Endothelial cell (in vitro differentiated cells): ENCODE results near the gene IGFLR1. TPM values are rescaled to one million over a fixed set of nuclear protein-coding genes. Genes with fewer than 3 reads are reported as not detected.

Experiments
- DNase-seq: peaks from one replicate; pipeline ENCODE4 v3.0.0; 2021; ENCODE audit warnings: low spot score
- H3K27ac Mint-ChIP-seq: one replicate; pipeline ENCODE4 v1.8.0; 2021; ENCODE audit warnings: mixed read lengths, inconsistent platforms; ENCODE audit not compliant: unreplicated experiment
- H3K27me3 Mint-ChIP-seq: one replicate; pipeline ENCODE4 v1.8.0; 2021; ENCODE audit warnings: mild to moderate bottlenecking, moderate library complexity, mixed read lengths, inconsistent platforms; ENCODE audit not compliant: unreplicated experiment
- H3K36me3 Mint-ChIP-seq: one replicate; pipeline ENCODE4 v1.8.0; 2021; ENCODE audit warnings: mild to moderate bottlenecking, low read depth, mixed read lengths, inconsistent platforms; ENCODE audit not compliant: unreplicated experiment
- H3K4me1 Mint-ChIP-seq: one replicate; pipeline ENCODE4 v1.8.0; 2021; ENCODE audit warnings: mild to moderate bottlenecking, mixed read lengths, inconsistent platforms; ENCODE audit not compliant: unreplicated experiment
- H3K4me3 Mint-ChIP-seq: one replicate; pipeline ENCODE4 v1.8.0; 2021; ENCODE audit warnings: mild to moderate bottlenecking, mixed read lengths, inconsistent platforms; ENCODE audit not compliant: unreplicated experiment
- H3K9me3 Mint-ChIP-seq: one replicate; pipeline ENCODE4 v1.8.0; 2021; ENCODE audit warnings: mixed read lengths, inconsistent platforms; ENCODE audit not compliant: unreplicated experiment
- total RNA-seq: library from RNA; stranded (reverse); fragmentation: NEBNext Ultra II Directional; extraction: Animal tissue kit (Norgen Biotek cat#: 25700); gene quantifications from one replicate; pipeline ENCODE4 v1.2.1, GENCODE V29; 2021; ENCODE audit not compliant: unreplicated experiment
- TF ChIP-seq, protein P1 (sequence below): fragments of 200-600 bp; sonication (generic); IDR thresholded peaks from one replicate; pipeline ENCODE4 v1.5.0; 2021; ENCODE audit warnings: antibody characterized with exemption; ENCODE audit not compliant: unreplicated experiment

Gene IGFLR1
- total RNA-seq, 1 donor from 2014 or later = 3.2 TPM

DNA sequence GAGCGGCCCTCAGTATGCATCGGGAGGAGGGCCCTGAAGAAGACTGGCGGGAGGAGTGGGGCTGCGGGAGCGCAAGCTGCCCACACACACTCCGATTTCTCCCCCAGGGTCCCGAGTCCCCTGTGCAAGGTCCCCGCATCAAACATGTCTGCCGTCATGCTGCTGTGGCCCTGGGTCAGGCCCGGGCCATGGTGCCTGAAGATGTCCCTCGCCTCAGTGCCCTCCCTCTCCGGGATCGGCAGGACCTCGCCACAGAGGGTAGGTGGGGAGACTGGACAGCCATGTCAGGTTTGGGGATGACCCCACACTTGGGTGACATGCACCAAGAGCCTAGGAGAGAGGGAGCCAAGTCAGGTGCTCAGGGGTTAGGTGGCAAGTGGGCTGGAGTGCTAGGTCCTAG lies 19.8 kb downstream of the IGFLR1 start:
- Mint-ChIP-seq H3K4me3 (no peak overlapping the region), H3K36me3 (peaks cover 43% of the 10 kb centered on the region), H3K4me1 (peaks cover 9% of the 10 kb centered on the region), H3K27me3 (peaks cover 13% of the 10 kb centered on the region), H3K9me3 (no peaks in the 10 kb centered on the region), H3K27ac (no peak overlapping the region)
- DNase-seq = no peak
- TF ChIP-seq, protein P1, sequence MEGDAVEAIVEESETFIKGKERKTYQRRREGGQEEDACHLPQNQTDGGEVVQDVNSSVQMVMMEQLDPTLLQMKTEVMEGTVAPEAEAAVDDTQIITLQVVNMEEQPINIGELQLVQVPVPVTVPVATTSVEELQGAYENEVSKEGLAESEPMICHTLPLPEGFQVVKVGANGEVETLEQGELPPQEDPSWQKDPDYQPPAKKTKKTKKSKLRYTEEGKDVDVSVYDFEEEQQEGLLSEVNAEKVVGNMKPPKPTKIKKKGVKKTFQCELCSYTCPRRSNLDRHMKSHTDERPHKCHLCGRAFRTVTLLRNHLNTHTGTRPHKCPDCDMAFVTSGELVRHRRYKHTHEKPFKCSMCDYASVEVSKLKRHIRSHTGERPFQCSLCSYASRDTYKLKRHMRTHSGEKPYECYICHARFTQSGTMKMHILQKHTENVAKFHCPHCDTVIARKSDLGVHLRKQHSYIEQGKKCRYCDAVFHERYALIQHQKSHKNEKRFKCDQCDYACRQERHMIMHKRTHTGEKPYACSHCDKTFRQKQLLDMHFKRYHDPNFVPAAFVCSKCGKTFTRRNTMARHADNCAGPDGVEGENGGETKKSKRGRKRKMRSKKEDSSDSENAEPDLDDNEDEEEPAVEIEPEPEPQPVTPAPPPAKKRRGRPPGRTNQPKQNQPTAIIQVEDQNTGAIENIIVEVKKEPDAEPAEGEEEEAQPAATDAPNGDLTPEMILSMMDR = no peak

DNA sequence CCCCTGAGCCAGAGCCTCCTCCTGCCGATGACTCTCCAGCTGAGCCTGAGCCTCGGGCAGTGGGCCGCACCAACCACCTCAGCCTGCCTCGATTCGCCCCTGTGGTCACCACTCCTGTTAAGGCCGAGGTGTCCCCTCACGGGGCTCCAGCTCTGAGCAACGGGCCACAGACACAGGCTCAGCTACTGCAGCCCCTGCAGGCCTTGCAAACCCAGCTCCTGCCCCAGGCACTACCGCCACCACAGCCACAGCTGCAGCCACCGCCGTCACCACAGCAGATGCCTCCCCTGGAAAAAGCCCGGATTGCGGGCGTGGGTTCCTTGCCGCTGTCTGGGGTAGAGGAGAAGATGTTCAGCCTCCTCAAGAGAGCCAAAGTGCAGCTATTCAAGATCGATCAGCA lies 20.9 kb downstream of the IGFLR1 start:
- no peaks in the 10 kb centered on the region for H3K9me3 Mint-ChIP-seq
- DNase-seq = no peak
- H3K4me1 Mint-ChIP-seq = peaks cover 14% of the 10 kb centered on the region
- H3K4me3 Mint-ChIP-seq = peak overlapping the region; percentile 37
- H3K27ac Mint-ChIP-seq = peak overlapping the region; percentile 13
- peaks cover 36% of the 10 kb centered on the region for H3K36me3 Mint-ChIP-seq
- TF ChIP-seq, protein P1 = no peak
- peaks cover 18% of the 10 kb centered on the region for H3K27me3 Mint-ChIP-seq

DNA sequence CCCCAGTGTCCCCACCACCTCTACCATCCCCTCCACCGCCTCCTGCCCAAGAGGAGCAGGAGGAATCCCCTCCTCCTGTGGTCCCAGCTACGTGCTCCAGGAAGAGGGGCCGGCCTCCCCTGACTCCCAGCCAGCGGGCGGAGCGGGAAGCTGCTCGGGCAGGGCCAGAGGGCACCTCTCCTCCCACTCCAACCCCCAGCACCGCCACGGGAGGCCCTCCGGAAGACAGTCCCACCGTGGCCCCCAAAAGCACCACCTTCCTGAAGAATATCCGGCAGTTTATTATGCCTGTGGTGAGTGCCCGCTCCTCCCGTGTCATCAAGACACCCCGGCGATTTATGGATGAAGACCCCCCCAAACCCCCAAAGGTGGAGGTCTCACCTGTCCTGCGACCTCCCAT lies 21.6 kb downstream of the IGFLR1 start:
- Mint-ChIP-seq H3K27ac (no peak overlapping the region), H3K4me3 (no peak overlapping the region), H3K9me3 (no peaks in the 10 kb centered on the region), H3K4me1 (peaks cover 19% of the 10 kb centered on the region), H3K36me3 (peaks cover 29% of the 10 kb centered on the region), H3K27me3 (peaks cover 20% of the 10 kb centered on the region)
- no peak for DNase-seq
- TF ChIP-seq, protein P1 = no peak

DNA sequence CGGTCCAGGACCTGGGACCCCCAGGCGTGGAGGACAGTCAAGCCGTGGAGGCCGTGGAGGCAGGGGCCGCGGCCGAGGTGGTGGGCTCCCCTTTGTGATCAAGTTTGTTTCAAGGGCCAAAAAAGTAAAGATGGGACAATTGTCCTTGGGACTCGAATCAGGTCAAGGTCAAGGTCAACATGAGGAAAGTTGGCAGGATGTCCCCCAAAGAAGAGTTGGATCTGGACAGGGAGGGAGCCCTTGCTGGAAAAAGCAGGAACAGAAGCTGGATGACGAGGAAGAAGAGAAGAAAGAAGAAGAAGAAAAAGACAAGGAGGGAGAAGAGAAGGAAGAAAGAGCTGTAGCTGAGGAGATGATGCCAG lies 22.1 kb downstream of the IGFLR1 start:
- peak overlapping the region; percentile 42 for H3K4me3 Mint-ChIP-seq
- peaks cover 18% of the 10 kb centered on the region for H3K27me3 Mint-ChIP-seq
- peak overlapping the region; percentile 86 for H3K27ac Mint-ChIP-seq
- TF ChIP-seq, protein P1 = no peak
- H3K36me3 Mint-ChIP-seq = peaks cover 24% of the 10 kb centered on the region
- no peaks in the 10 kb centered on the region for H3K9me3 Mint-ChIP-seq
- DNase-seq = no peak
- peaks cover 19% of the 10 kb centered on the region for H3K4me1 Mint-ChIP-seq

DNA sequence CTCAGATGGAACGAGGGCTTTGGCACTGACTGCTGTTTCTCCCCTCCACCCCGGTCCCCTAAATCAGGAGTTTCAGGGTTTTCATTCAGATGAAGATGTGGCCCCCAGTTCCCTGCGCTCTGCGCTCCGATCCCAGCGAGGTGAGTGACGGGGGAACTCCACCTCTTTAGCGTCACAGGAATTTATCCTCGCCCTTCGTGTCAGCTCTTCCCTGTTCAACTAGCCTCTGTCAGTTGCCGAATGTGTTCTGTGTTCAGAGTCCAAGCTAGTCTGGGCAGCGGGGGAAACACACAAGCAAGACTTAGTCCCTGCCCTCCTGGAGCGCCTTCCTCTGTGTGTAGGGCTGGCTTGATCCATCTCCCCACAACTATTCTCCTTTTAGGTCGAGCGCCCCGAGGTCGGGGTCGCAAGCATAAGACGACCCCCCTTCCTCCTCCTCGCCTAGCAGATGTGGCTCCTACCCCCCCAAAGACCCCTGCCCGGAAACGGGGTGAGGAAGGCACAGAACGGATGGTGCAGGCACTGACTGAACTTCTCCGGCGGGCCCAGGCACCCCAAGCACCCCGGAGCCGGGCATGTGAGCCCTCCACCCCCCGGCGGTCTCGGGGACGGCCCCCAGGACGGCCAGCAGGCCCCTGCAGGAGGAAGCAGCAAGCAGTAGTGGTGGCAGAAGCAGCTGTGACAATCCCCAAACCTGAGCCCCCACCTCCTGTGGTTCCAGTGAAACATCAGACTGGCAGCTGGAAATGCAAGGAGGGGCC lies 22.7 kb downstream of the IGFLR1 start:
- H3K4me3 Mint-ChIP-seq = peak overlapping the region; percentile 95
- H3K27ac Mint-ChIP-seq = peak overlapping the region; percentile 23
- DNase-seq = no peak
- H3K9me3 Mint-ChIP-seq = no peaks in the 10 kb centered on the region
- peaks cover 22% of the 10 kb centered on the region for H3K4me1 Mint-ChIP-seq
- H3K27me3 Mint-ChIP-seq = peaks cover 18% of the 10 kb centered on the region
- TF ChIP-seq, protein P1 = no peak
- peaks cover 20% of the 10 kb centered on the region for H3K36me3 Mint-ChIP-seq
